ENCODE measurements around the gene IFNAR1. TPM values are rescaled to one million over a fixed set of nuclear protein-coding genes. Genes with fewer than 3 reads are reported as not detected.

The IFNAR1 gene
- total and polyA plus RNA-seq, 9 of the 15 experiments (the other 6 are each of a cell fraction or from before 2014, with no cell fraction given): 8.6 to 31.8 (median 14.8) TPM

GRCh38 chr21:33332143-33332542 is 7.4 kb downstream of the IFNAR1 start (continued):
- TF ChIP-seq SRSF9 (IDR thresholded peaks at IDR 0.05; ENCODE audit: borderline replicate concordance, low read depth, low read length): no peak
- TF ChIP-seq, protein P1, sequence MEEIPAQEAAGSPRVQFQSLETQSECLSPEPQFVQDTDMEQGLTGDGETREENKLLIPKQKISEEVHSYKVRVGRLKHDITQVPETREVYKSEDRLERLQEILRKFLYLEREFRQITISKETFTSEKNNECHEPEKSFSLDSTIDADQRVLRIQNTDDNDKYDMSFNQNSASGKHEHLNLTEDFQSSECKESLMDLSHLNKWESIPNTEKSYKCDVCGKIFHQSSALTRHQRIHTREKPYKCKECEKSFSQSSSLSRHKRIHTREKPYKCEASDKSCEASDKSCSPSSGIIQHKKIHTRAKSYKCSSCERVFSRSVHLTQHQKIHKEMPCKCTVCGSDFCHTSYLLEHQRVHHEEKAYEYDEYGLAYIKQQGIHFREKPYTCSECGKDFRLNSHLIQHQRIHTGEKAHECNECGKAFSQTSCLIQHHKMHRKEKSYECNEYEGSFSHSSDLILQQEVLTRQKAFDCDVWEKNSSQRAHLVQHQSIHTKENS (CRISPR knock-in tag; IDR thresholded peaks at IDR 0.05): no peak
- TF ChIP-seq, protein P2, sequence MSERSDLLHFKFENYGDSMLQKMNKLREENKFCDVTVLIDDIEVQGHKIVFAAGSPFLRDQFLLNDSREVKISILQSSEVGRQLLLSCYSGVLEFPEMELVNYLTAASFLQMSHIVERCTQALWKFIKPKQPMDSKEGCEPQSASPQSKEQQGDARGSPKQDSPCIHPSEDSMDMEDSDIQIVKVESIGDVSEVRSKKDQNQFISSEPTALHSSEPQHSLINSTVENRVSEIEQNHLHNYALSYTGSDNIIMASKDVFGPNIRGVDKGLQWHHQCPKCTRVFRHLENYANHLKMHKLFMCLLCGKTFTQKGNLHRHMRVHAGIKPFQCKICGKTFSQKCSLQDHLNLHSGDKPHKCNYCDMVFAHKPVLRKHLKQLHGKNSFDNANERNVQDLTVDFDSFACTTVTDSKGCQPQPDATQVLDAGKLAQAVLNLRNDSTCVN (CRISPR knock-in tag; IDR thresholded peaks at IDR 0.05): no peak
- TF ChIP-seq, protein P3, sequence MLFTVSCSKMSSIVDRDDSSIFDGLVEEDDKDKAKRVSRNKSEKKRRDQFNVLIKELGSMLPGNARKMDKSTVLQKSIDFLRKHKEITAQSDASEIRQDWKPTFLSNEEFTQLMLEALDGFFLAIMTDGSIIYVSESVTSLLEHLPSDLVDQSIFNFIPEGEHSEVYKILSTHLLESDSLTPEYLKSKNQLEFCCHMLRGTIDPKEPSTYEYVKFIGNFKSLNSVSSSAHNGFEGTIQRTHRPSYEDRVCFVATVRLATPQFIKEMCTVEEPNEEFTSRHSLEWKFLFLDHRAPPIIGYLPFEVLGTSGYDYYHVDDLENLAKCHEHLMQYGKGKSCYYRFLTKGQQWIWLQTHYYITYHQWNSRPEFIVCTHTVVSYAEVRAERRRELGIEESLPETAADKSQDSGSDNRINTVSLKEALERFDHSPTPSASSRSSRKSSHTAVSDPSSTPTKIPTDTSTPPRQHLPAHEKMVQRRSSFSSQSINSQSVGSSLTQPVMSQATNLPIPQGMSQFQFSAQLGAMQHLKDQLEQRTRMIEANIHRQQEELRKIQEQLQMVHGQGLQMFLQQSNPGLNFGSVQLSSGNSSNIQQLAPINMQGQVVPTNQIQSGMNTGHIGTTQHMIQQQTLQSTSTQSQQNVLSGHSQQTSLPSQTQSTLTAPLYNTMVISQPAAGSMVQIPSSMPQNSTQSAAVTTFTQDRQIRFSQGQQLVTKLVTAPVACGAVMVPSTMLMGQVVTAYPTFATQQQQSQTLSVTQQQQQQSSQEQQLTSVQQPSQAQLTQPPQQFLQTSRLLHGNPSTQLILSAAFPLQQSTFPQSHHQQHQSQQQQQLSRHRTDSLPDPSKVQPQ (CRISPR knock-in tag; IDR thresholded peaks at IDR 0.05; ENCODE audit: borderline replicate concordance): no peak
- TF ChIP-seq, protein P4, sequence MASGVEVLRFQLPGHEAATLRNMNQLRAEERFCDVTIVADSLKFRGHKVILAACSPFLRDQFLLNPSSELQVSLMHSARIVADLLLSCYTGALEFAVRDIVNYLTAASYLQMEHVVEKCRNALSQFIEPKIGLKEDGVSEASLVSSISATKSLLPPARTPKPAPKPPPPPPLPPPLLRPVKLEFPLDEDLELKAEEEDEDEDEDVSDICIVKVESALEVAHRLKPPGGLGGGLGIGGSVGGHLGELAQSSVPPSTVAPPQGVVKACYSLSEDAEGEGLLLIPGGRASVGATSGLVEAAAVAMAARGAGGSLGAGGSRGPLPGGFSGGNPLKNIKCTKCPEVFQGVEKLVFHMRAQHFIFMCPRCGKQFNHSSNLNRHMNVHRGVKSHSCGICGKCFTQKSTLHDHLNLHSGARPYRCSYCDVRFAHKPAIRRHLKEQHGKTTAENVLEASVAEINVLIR (CRISPR knock-in tag; IDR thresholded peaks at IDR 0.05): no peak
- TF ChIP-seq ZNF830 (CRISPR knock-in tag; IDR thresholded peaks at IDR 0.05): no peak
- TF ChIP-seq ZZZ3 (IDR thresholded peaks at IDR 0.05): no peak
- TF ChIP-seq CBX5 (IDR thresholded peaks at IDR 0.05; ENCODE audit: borderline replicate concordance, low read depth): no peak
- TF ChIP-seq ZNF280A (IDR thresholded peaks at IDR 0.05; ENCODE audit: low read depth, partially characterized antibody): no peak
- TF ChIP-seq DPF2 (IDR thresholded peaks at IDR 0.05): peak; percentile 79
- TF ChIP-seq THRB (CRISPR knock-in tag; conservative IDR thresholded peaks at IDR 0.05): no peak; the same call in 1 of the 2 replicates
- TF ChIP-seq FOXM1 (IDR thresholded peaks at IDR 0.05; ENCODE audit: low read depth): peak; percentile 59
- no peak for TF ChIP-seq FOXM1 (CRISPR knock-in tag; IDR thresholded peaks at IDR 0.05; ENCODE audit: low read depth)
- TF ChIP-seq, protein P5, sequence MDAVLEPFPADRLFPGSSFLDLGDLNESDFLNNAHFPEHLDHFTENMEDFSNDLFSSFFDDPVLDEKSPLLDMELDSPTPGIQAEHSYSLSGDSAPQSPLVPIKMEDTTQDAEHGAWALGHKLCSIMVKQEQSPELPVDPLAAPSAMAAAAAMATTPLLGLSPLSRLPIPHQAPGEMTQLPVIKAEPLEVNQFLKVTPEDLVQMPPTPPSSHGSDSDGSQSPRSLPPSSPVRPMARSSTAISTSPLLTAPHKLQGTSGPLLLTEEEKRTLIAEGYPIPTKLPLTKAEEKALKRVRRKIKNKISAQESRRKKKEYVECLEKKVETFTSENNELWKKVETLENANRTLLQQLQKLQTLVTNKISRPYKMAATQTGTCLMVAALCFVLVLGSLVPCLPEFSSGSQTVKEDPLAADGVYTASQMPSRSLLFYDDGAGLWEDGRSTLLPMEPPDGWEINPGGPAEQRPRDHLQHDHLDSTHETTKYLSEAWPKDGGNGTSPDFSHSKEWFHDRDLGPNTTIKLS (IDR thresholded peaks at IDR 0.05; ENCODE audit: borderline replicate concordance, low read depth): no peak; the same call in 1 of the 2 replicates
- no peak for TF ChIP-seq HMGXB4 (CRISPR knock-in tag; IDR thresholded peaks at IDR 0.05)
